Gastrocnemius medialis (tissue), 4 donors: Measurements from ENCODE around the gene ITGB3.

ENCODE experiments used
- CTCF ChIP-seq, 5 experiments: fragments of 450-650 bp in 3 of 5; fragments of 200-600 bp in 2 of 5; sonication (generic) in 2 of 5; IDR thresholded peaks in 4 of 5; conservative IDR thresholded peaks in 1 of 5; 1 replicate in 4 of 5; 2 replicates in 1 of 5; pipeline ENCODE4 v1.5.1; 2016 to 2019; ENCODE audit warnings: antibody characterized with exemption in 5 of 5, mild to moderate bottlenecking in 3 of 5, moderate library complexity in 3 of 5
- POLR2A ChIP-seq, 2 donors: fragments of 450-650 bp; IDR thresholded peaks; one replicate each; pipeline ENCODE4 v1.6.1; 2017; ENCODE audit warnings: antibody characterized with exemption in 2 of 2, mild to moderate bottlenecking in 2 of 2, moderate library complexity in 2 of 2

- no peak for TF ChIP-seq CTCF (IDR thresholded peaks at IDR 0.05 in 4 of 5, conservative IDR thresholded peaks at IDR 0.05 in 1 of 5)
- TF ChIP-seq POLR2A (IDR thresholded peaks at IDR 0.05): no peak
These were observed 15.2 kb upstream of the ITGB3 start for GRCh38 chr17:47238321-47239010.
